Panc1 (cell line): ENCODE results near the gene OXT. TPM values are rescaled to one million over a fixed set of nuclear protein-coding genes. Genes with fewer than 3 reads are reported as not detected.
A peak's percentile ranks its signal among the peaks of the same experiment; 100 is the strongest.

Experiments
- ATAC-seq: fragments of 200-7000 bp; cut with Tn5 transposase; 2 replicates; pipeline ENCODE4 v1.9.1; 2020; ENCODE audit warnings: mild to moderate bottlenecking, moderate library complexity
- BruUV-seq: library from RNA; stranded (reverse); fragments of 400-500 nt; replicated peaks from 2 replicates; lab custom pipeline; 2021; lab: Mats Ljungman, UMichigan
- CTCF ChIA-PET: fragments of 300-600 bp; sonication (Branson Sonifier 250); formaldehyde crosslinking; loops from one replicate; lab custom pipeline; 2022; ENCODE audit warnings: antibody characterized with exemption; lab: Charles Lee
- POLR2A ChIA-PET: fragments of 300-600 bp; sonication (Branson Sonifier 250); formaldehyde crosslinking; loops from one replicate; lab custom pipeline; 2022; ENCODE audit warnings: antibody characterized with exemption; lab: Charles Lee
- DNase-seq: peaks from one replicate; pipeline ENCODE4 v3.0.0-alpha.2; 2010; ENCODE audit warnings: low read depth, low spot score
- H3K27ac ChIP-seq: 2 replicates; pipeline ENCODE4 v1.5.1; 2011; ENCODE audit warnings: mild to moderate bottlenecking, low read length, inconsistent platforms
- H3K27me3 ChIP-seq: fragments of 200-500 bp; sonication (Bioruptor generic); 2 replicates; pipeline ENCODE4 v1.6.0; 2014; ENCODE audit warnings: low read length, inconsistent platforms; ENCODE audit not compliant: control insufficient read depth, insufficient read depth
- H3K36me3 ChIP-seq: fragments of 200-500 bp; sonication (Bioruptor generic); 2 replicates; pipeline ENCODE4 v1.5.1; 2014; ENCODE audit warnings: inconsistent platforms, mild to moderate bottlenecking, low read length, moderate library complexity; ENCODE audit not compliant: control insufficient read depth, insufficient read depth
- H3K4me1 ChIP-seq: 2 replicates; pipeline ENCODE4 v1.5.1; 2011; ENCODE audit warnings: inconsistent platforms, mild to moderate bottlenecking, low read length, moderate library complexity; ENCODE audit not compliant: control insufficient read depth, insufficient read depth
- H3K4me3 ChIP-seq, 2 experiments: 2 replicates each; pipeline ENCODE4 v1.5.1; 2011 to 2012; ENCODE audit warnings: low read depth in 2 of 2, low read length in 2 of 2, mild to moderate bottlenecking in 2 of 2, inconsistent platforms in 1 of 2, moderate library complexity in 1 of 2
- H3K9me3 ChIP-seq: fragments of 200-500 bp; sonication (Bioruptor generic); 2 replicates; pipeline ENCODE4 v1.5.1; 2014; ENCODE audit warnings: low read depth, mild to moderate bottlenecking, inconsistent platforms, low read length, moderate library complexity; ENCODE audit not compliant: control insufficient read depth, insufficient read depth
- CTCF ChIP-seq: fragments of 450-650 bp; IDR thresholded peaks from 2 replicates; pipeline ENCODE4 v1.5.1; 2017; ENCODE audit warnings: mild to moderate bottlenecking
- POLR2AphosphoS5 ChIP-seq: IDR thresholded peaks from 2 replicates; pipeline ENCODE4 v1.6.1; 2012; ENCODE audit warnings: mild to moderate bottlenecking, low read depth, low read length, moderate library complexity
- REST ChIP-seq, 2 experiments: IDR thresholded peaks; 2 replicates each; pipeline ENCODE4 v1.6.1; 2011 to 2012; ENCODE audit warnings: low read depth in 2 of 2, control low read depth in 1 of 2, low read length in 1 of 2, mild to moderate bottlenecking in 1 of 2, moderate library complexity in 1 of 2; ENCODE audit not compliant: insufficient read depth in 1 of 2
- SIN3A ChIP-seq: IDR thresholded peaks from 2 replicates; pipeline ENCODE4 v1.6.1; 2012; ENCODE audit warnings: low read depth, mild to moderate bottlenecking, low read length, moderate library complexity, borderline replicate concordance; ENCODE audit not compliant: insufficient read depth
- TCF7L2 ChIP-seq: IDR thresholded peaks from 2 replicates; pipeline ENCODE4 v1.6.1; 2011; ENCODE audit warnings: mild to moderate bottlenecking, low read depth, low read length, inconsistent platforms
- in situ Hi-C: cut with HindIII; loops from 2 replicates; pipeline ENCODE4 v1.10.0; 2016; ENCODE audit warnings: low sequenced_read_pairs, low pct_unique_long_range_greater_than_20kb
- intact Hi-C: fragments of 100-400 bp; cut with micrococcal nuclease; formaldehyde crosslinking; loops from one replicate; pipeline ENCODE4 v1.10.0; 2022; ENCODE audit not compliant: unreplicated experiment
- total RNA-seq: library from RNA; stranded (reverse); gene quantifications from one replicate; pipeline ENCODE4 v1.2.1, GENCODE V29; 2021; ENCODE audit not compliant: unreplicated experiment

OXT gene
- total RNA-seq, 1 experiment from 2014 or later, result not detected

GRCh38 chr20:3119044-3119443 lies 47.6 kb downstream of the OXT start:
- ChIA-PET CTCF (no interaction called here), POLR2A (no interaction called here)
- Histone ChIP-seq H3K9me3 (no peaks in the 10 kb centered on the region), H3K27me3 (no peaks in the 10 kb centered on the region), H3K4me3 (no peak overlapping the region), H3K36me3 (no peaks in the 10 kb centered on the region), H3K4me1 (no peaks in the 10 kb centered on the region; the same call in 1 of the 2 replicates), H3K27ac (no peak overlapping the region)
- no peak for TF ChIP-seq SIN3A
- in situ Hi-C loops, result no loop called here
- ATAC-seq (no peak), DNase-seq (no peak)
- BruUV-seq, result no TSS peak
- intact Hi-C loops, result loop anchor here (5.0 kb wide), 1 partner anchor 57 kb away; no protein-coding TSS in a partner anchor

GRCh38 chr20:3121271-3121911 lies 50.0 kb downstream of the OXT start:
- ATAC-seq (0 out of 2 replicates have a peak, but pooled peaks have one; percentile 17), DNase-seq (no peak)
- Histone ChIP-seq H3K27me3 (no peaks in the 10 kb centered on the region), H3K4me3 (no peak overlapping the region), H3K9me3 (no peaks in the 10 kb centered on the region), H3K4me1 (no peaks in the 10 kb centered on the region), H3K36me3 (no peaks in the 10 kb centered on the region), H3K27ac (no peak overlapping the region)
- CTCF ChIA-PET, result no interaction called here
- POLR2A ChIA-PET, result no interaction called here
- in situ Hi-C loops (no loop called here), intact Hi-C loops (no loop called here)
- no peak for TF ChIP-seq SIN3A
- no peak for TF ChIP-seq POLR2AphosphoS5
- no peak for TF ChIP-seq REST (IDR thresholded peaks at IDR 0.05; ENCODE audit: insufficient read depth in 1 of 2, low read depth in 2 of 2, low read length in 1 of 2)
- TF ChIP-seq TCF7L2, result no peak
- no peak for TF ChIP-seq CTCF
- BruUV-seq, result no TSS peak

Other genes with a start within 250 kb of the OXT start
- gene PCED1A, start 231.0 kb upstream of the OXT start, total RNA-seq, result 42.1 TPM
- 35.3 TPM for gene VPS16, start 230.9 kb upstream of the OXT start, total RNA-seq
- gene PTPRA, start 198.1 kb upstream of the OXT start, total RNA-seq, result 56.6 TPM
- gene GNRH2, start 28.0 kb upstream of the OXT start, total RNA-seq, result 0.49 TPM
- 52.7 TPM for gene MRPS26, start 25.6 kb upstream of the OXT start, total RNA-seq
- not detected for gene AVP, start 13.1 kb downstream of the OXT start, total RNA-seq
- 16.3 TPM for gene FASTKD5, start 88.2 kb downstream of the OXT start, total RNA-seq
- 6.6 TPM for gene UBOX5, start 88.2 kb downstream of the OXT start, total RNA-seq
- 5.2 TPM for gene LZTS3, start 101.9 kb downstream of the OXT start, total RNA-seq
- 65.5 TPM for gene DDRGK1, start 133.1 kb downstream of the OXT start, total RNA-seq
- gene ITPA, start 137.9 kb downstream of the OXT start, total RNA-seq, result 107 TPM
- 144 TPM for gene SLC4A11, start 167.6 kb downstream of the OXT start, total RNA-seq